Activated CD4-positive, alpha-beta T cell treated with anti-CD3 and anti-CD28 coated beads for 36 hours (primary cell): ENCODE measurements around the gene CDC25C. TPM values are rescaled to one million over a fixed set of nuclear protein-coding genes. Genes with fewer than 3 reads are reported as not detected.

Source experiments
- ATAC-seq: fragments of 200-7000 bp; cut with Tn5 transposase; one replicate; pipeline ENCODE4 v1.10.0; 2021; ENCODE audit warnings: mild to moderate bottlenecking, moderate library complexity
- CTCF ChIA-PET: fragments of 350-600 bp; sonication (Branson Sonifier 250); formaldehyde crosslinking; loops from one replicate; lab custom pipeline; 2021; ENCODE audit warnings: antibody characterized with exemption; lab: Charles Lee
- POLR2A ChIA-PET: fragments of 350-600 bp; sonication (Branson Sonifier 250); formaldehyde crosslinking; loops from one replicate; lab custom pipeline; 2021; ENCODE audit warnings: antibody characterized with exemption, inconsistent platforms; lab: Charles Lee
- DNase-seq: peaks from one replicate; pipeline ENCODE4 v3.0.0-alpha.2; 2020
- H3K27ac Mint-ChIP-seq: one replicate; pipeline ENCODE4 v1.8.0; 2021; ENCODE audit warnings: mixed read lengths
- H3K27me3 Mint-ChIP-seq: one replicate; pipeline ENCODE4 v1.8.0; 2021; ENCODE audit warnings: mixed read lengths
- H3K36me3 Mint-ChIP-seq: one replicate; pipeline ENCODE4 v1.8.0; 2021; ENCODE audit warnings: low read depth, mixed read lengths
- H3K4me1 Mint-ChIP-seq: one replicate; pipeline ENCODE4 v1.8.0; 2021; ENCODE audit warnings: mixed read lengths
- H3K4me3 Mint-ChIP-seq: one replicate; pipeline ENCODE4 v1.8.0; 2021; ENCODE audit warnings: mild to moderate bottlenecking, moderate library complexity, mixed read lengths
- H3K9me3 Mint-ChIP-seq: one replicate; pipeline ENCODE4 v1.8.0; 2021; ENCODE audit warnings: low read depth, mixed read lengths
- intact Hi-C, 2 experiments: fragments of 100-400 bp; cut with DNase I in 1 of 2; cut with micrococcal nuclease in 1 of 2; formaldehyde crosslinking; loops; one replicate each; pipeline versions ENCODE4 v1.14.2 to v1.15.1; 2022 to 2024; cut with DNase I, micrococcal nuclease
- total RNA-seq, 2 experiments: library from RNA; stranded (reverse); gene quantifications; one replicate each; pipeline ENCODE4 v1.2.3, GENCODE V29; 2021

The CDC25C gene
- total RNA-seq, 2 experiments from 2014 or later, result 15.9 to 19.0 TPM

DNA sequence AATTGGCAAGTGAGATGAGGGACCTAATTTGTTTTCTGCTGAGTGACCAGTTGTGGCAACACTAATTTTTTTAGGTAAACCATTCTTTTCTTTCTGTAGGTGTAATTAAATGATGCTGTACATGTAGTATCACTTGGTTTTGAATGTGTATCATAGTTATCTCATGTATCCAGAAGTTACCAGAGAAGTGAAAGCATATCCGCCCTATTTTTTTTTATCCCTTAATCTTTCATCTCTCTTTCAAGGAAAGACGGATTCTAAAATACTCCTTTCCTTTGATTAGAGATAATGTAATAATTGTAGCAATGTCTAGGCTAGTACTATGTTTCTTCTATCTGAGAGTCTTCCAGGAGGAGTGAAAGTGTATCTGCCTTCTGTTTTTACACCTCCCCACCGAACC lies 28.0 kb upstream of the CDC25C start:
- DNase-seq, result no peak
- Mint-ChIP-seq H3K4me3 (no peak overlapping the region), H3K27me3 (no peaks in the 10 kb centered on the region), H3K9me3 (no peaks in the 10 kb centered on the region), H3K36me3 (no peaks in the 10 kb centered on the region), H3K4me1 (peaks cover 43% of the 10 kb centered on the region), H3K27ac (no peak overlapping the region)
- intact Hi-C loops, result loop anchor here in 1 of 2 experiments (10.0 kb wide), 2 partner anchors 835 to 1755 kb away; partner anchors contain the start of genes PURA and SIL1
- CTCF ChIA-PET, result no interaction called here
- no peak for ATAC-seq
- POLR2A ChIA-PET, result interaction anchor here (0.6 kb wide), 1 partner anchor 22 kb away, joined by 3 read pairs; no protein-coding TSS in a partner anchor

DNA sequence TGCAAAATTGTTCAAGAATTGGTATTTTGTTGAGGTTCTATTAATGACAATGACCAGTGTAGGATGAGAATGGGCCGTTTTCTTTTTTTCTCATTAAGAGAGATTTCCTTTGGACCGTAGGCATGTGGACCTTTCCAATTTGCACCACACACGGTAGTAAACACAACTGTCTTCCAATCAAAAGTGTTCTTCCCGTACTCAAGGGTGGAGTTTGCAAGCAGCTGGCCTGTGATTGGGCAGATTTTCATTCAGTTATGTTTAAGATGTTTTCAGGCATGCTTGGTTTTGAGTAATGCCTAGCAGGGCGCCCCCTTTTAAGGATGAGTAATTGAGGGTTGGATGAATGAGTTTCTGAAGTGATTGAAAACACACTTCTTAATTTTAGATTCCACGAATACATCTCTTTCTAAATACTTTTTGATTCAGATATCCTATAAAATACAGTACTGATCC lies 23.3 kb upstream of the CDC25C start:
- H3K9me3 Mint-ChIP-seq, result peaks cover 10% of the 10 kb centered on the region
- no peaks in the 10 kb centered on the region for H3K27me3 Mint-ChIP-seq
- CTCF ChIA-PET, result interaction anchor here (0.6 to 9.0 kb wide), 10 partner anchors 16 to 176 kb away, joined by 3 to 308 read pairs (median 6); partner anchors contain the start of genes BRD8, CDC23, CDC25C and FAM53C

DNA sequence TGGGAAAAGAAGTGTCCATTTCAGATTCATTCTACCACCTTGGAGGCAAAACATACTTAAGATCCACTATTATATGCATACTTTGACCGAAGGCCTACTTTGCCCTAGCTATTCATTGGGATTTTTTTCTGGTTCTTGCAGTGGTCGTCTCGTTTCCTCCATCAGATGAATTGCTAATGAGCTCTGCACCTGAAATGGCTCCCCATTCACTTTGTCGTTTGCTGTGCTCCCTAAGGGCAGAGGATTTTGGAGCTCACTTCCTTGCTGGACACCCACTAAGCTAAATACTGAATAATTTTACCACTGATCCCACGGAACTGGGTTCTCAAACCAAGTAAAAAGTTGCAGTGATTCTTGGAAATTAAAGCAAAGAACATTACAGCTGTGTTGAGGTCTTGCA lies 22.8 kb upstream of the CDC25C start:
- Mint-ChIP-seq H3K27me3 (no peaks in the 10 kb centered on the region), H3K4me1 (peaks cover 44% of the 10 kb centered on the region), H3K36me3 (peaks cover 15% of the 10 kb centered on the region), H3K4me3 (peak overlapping the region; percentile 99), H3K9me3 (peaks cover 10% of the 10 kb centered on the region), H3K27ac (peak overlapping the region; percentile 96)
- ChIA-PET POLR2A (interaction anchor here (0.7 to 3.3 kb wide), 9 partner anchors 15 to 922 kb away, joined by 3 to 73 read pairs (median 5); partner anchors contain the start of genes CDC23, CDC25C, ETF1 and FAM53C), CTCF (interaction anchor here (0.7 to 9.0 kb wide), 11 partner anchors 16 to 175 kb away, joined by 3 to 308 read pairs (median 6); partner anchors contain the start of genes BRD8, CDC23, CDC25C and FAM53C)
- ATAC-seq (no peak), DNase-seq (no peak)
- intact Hi-C loops, result loop anchor here (2.0 to 10.0 kb wide), 6 partner anchors 22 to 1760 kb away; partner anchors contain the start of genes BRD8 (in 1 of the 2), KIF20A (in 1 of the 2), MATR3 (in 1 of the 2) and PURA (in 1 of the 2)

More for the DNA sequence above, 23.3 kb upstream of the CDC25C start:
- intact Hi-C loops, result loop anchor here (2.0 to 10.0 kb wide), 6 partner anchors 22 to 1760 kb away; partner anchors contain the start of genes BRD8 (in 1 of the 2), KIF20A (in 1 of the 2), MATR3 (in 1 of the 2) and PURA (in 1 of the 2)
- Mint-ChIP-seq H3K27ac (peak overlapping the region; percentile 96), H3K36me3 (peaks cover 15% of the 10 kb centered on the region), H3K4me3 (peak overlapping the region; percentile 99), H3K4me1 (peaks cover 48% of the 10 kb centered on the region)
- POLR2A ChIA-PET, result interaction anchor here (0.7 to 3.3 kb wide), 9 partner anchors 15 to 921 kb away, joined by 3 to 19 read pairs (median 4); partner anchors contain the start of genes CDC23, CDC25C, ETF1 and FAM53C
- ATAC-seq (peak; percentile 82), DNase-seq (peak; percentile 80)

GRCh38 chr5:138353560-138354080 lies 22.0 kb upstream of the CDC25C start:
- intact Hi-C loops, result loop anchor here (2.0 to 10.0 kb wide), 9 partner anchors 15 to 1761 kb away; partner anchors contain the start of genes BRD8 (in 1 of the 2), FAM13B (in 1 of the 2), FAM53C (in 1 of the 2) and HSPA9 (in 1 of the 2)
- peak overlapping the region; percentile 99 for H3K4me3 Mint-ChIP-seq
- ChIA-PET CTCF (interaction anchor here (0.5 to 9.0 kb wide), 20 partner anchors 13 to 735 kb away, joined by 3 to 308 read pairs (median 4); partner anchors contain the start of genes BRD8, CDC23, CDC25C and FAM53C), POLR2A (interaction anchor here (0.7 to 3.3 kb wide), 6 partner anchors 15 to 190 kb away, joined by 3 to 73 read pairs (median 12); partner anchors contain the start of genes CDC23, CDC25C, ETF1 and FAM53C)
- no peak for DNase-seq
- peaks cover 15% of the 10 kb centered on the region for H3K36me3 Mint-ChIP-seq
- H3K27me3 Mint-ChIP-seq, result no peaks in the 10 kb centered on the region
- H3K9me3 Mint-ChIP-seq, result peaks cover 10% of the 10 kb centered on the region
- H3K27ac Mint-ChIP-seq, result peak overlapping the region; percentile 96
- no peak for ATAC-seq
- peaks cover 44% of the 10 kb centered on the region for H3K4me1 Mint-ChIP-seq

DNA sequence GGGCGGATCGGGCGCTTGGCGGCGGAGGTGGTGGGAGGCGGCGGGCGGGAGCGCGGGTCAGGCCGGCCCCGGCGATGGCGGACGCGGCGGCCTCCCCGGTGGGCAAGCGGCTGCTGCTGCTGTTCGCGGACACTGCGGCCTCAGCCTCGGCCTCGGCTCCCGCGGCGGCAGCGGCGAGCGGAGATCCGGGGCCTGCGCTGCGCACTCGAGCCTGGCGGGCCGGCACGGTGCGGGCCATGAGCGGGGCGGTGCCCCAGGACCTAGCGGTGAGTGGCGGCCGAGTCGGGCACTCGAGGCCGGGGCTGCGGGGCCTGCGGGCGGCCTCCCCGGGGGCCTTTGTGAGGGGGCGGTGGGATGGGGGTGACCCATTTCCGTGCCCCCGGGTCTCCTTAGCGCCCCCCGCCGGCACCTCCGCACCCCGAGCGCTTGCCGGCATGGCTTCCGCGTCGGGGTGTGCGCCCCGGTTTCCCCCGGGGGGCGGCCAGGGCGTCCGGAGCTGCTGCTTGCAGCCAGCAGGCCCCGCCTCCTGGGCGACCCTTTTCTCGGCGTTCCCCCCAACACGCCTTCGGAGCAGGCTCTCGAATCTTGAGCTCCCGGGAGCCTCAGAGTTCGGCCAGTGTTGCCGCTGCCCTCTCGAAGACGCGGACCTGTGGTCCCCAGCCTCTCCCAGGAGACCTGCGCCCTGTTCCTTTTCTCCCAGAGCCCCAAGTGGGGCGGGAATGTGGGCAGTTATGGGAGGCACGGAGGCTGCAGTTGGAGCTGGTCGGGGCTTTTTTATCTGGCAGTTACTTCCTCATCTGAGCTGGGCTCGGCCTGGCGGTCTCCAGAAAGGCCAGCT lies 21.3 kb upstream of the CDC25C start:
- Mint-ChIP-seq H3K4me3 (peak overlapping the region; percentile 99), H3K27ac (peak overlapping the region; percentile 96), H3K27me3 (no peaks in the 10 kb centered on the region), H3K36me3 (peaks cover 17% of the 10 kb centered on the region), H3K4me1 (peaks cover 44% of the 10 kb centered on the region), H3K9me3 (peaks cover 10% of the 10 kb centered on the region)
- ATAC-seq (peak; percentile 45), DNase-seq (peak; percentile 84)
- ChIA-PET CTCF (interaction anchor here (0.5 to 9.0 kb wide), 34 partner anchors 14 to 736 kb away, joined by 3 to 308 read pairs (median 4); partner anchors contain the start of genes BRD8, CDC23, CDC25C and ETF1), POLR2A (interaction anchor here (0.6 to 3.3 kb wide), 11 partner anchors 12 to 482 kb away, joined by 3 to 73 read pairs (median 8); partner anchors contain the start of genes CDC23, CDC25C, EGR1 and ETF1)
- intact Hi-C loops, result loop anchor here (1.0 to 10.0 kb wide), 13 partner anchors 14 to 1762 kb away; partner anchors contain the start of genes FAM53C (in 2 of the 2), BRD8 (in 1 of the 2), CDC23 (in 1 of the 2) and CDC25C (in 1 of the 2)

DNA sequence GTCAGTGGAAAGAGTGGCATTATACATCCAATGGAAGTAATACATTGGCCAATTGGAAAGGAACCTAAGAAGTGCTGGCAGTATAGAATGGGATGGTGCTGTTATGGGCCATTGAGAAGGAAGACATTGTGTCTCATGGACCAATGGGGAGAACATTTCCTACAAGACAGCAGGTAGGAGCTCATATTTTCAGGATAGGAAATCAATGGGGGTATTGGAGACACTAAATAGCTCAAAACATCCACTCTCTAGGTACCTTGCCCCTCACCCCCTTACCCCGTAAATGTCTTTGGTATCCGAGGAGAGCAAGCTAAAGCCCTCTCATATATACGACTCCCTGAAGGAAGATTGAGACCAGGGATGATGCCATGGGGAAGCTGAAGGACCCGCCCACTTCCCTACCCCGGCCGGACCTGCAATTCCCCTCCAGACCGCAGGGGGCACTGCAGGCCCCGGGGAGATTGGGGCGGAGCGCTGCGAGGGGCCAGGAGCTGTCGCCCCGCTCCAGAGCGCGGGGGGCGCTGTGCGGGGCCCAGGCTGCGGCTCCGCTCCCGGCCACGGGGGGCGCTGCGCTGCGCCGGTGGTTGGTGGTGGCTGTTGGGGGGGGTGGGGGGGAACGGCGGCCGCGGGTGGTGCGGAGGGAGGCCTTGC lies 20.6 kb upstream of the CDC25C start, which contains the start of gene KDM3B:
Gene KDM3B, plus strand, starts transcription at position 615 of the 651 bp plus-strand sequence. CDS start 111 bp downstream, outside the sequence.
- intact Hi-C loops, result loop anchor here (1.0 to 10.0 kb wide), 13 partner anchors 13 to 1763 kb away; partner anchors contain the start of genes FAM53C (in 2 of the 2), BRD8 (in 1 of the 2), CDC23 (in 1 of the 2) and CDC25C (in 1 of the 2)
- Mint-ChIP-seq H3K9me3 (peaks cover 10% of the 10 kb centered on the region), H3K4me1 (peaks cover 44% of the 10 kb centered on the region), H3K27ac (peak within 1 kb of the TSS; percentile 96), H3K4me3 (peak within 1 kb of the TSS; percentile 99), H3K36me3 (peaks cover 21% of the 10 kb centered on the region), H3K27me3 (no peaks in the 10 kb centered on the region)
- CTCF ChIA-PET, result interaction anchor here (0.6 to 9.0 kb wide), 31 partner anchors 15 to 846 kb away, joined by 3 to 308 read pairs (median 4); partner anchors contain the start of genes BRD8, CDC23, CDC25C and ETF1
- DNase-seq (peak; percentile 94), ATAC-seq (peak; percentile 76)
- POLR2A ChIA-PET, result interaction anchor here (0.6 to 3.3 kb wide), 10 partner anchors 11 to 482 kb away, joined by 3 to 73 read pairs (median 7); partner anchors contain the start of genes CDC23, CDC25C, EGR1 and ETF1

DNA sequence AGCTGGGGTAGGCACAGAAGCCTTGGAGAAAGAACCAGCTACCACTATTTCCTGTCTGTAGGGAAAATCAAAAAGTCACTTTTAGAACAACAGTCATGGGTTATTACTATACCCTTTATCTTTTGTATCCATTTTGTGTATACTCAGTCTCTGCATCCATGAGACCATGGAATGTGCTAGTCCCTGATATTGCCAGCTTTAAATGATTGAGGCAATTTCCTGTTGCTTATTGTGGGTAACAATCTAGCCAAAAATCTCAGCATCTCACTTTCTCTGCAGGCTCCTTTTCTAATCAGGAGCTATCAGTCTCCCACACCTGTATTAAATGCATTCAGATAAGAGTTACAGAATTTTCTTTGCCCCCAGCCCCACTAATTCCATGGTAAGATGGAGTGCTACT lies 19.9 kb upstream of the CDC25C start:
- Mint-ChIP-seq H3K4me1 (peaks cover 41% of the 10 kb centered on the region), H3K9me3 (peaks cover 10% of the 10 kb centered on the region), H3K27ac (no peak overlapping the region), H3K27me3 (no peaks in the 10 kb centered on the region), H3K4me3 (no peak overlapping the region), H3K36me3 (peaks cover 27% of the 10 kb centered on the region)
- CTCF ChIA-PET, result interaction anchor here (0.6 to 9.0 kb wide), 20 partner anchors 14 to 846 kb away, joined by 3 to 308 read pairs (median 4); partner anchors contain the start of genes BRD8, CDC23, CDC25C and ETF1
- intact Hi-C loops, result loop anchor here in 1 of 2 experiments (5.0 to 10.0 kb wide), 3 partner anchors 843 to 1763 kb away; partner anchors contain the start of genes MATR3, PURA and SIL1
- DNase-seq (no peak), ATAC-seq (no peak)
- POLR2A ChIA-PET, result interaction anchor here (0.9 to 3.3 kb wide), 6 partner anchors 11 to 192 kb away, joined by 4 to 73 read pairs (median 10); partner anchors contain the start of genes CDC25C, ETF1, FAM53C and KIF20A

DNA sequence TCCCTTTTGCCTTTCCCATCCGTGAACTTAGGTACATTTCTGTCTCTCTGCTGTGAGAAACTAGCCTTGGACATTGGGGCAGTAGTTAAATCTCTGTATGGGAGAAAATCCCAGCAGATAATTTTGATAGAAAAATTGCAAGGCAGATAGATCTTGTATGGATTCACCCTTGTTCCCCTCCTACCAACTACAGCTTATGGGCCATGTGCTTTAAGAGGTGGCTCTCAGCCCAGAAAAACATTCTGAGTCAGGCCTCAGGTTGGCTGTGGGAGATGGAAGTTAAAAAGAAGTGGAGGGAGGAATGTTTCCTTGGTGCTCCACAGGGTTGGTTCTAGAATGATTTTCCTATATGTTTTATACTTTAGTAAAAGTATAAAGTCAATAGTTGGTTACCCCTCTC lies 19.5 kb upstream of the CDC25C start:
- Mint-ChIP-seq H3K36me3 (peaks cover 30% of the 10 kb centered on the region), H3K27me3 (no peaks in the 10 kb centered on the region), H3K9me3 (peaks cover 10% of the 10 kb centered on the region), H3K27ac (peak overlapping the region; percentile 44), H3K4me1 (peaks cover 36% of the 10 kb centered on the region), H3K4me3 (no peak overlapping the region)
- POLR2A ChIA-PET, result interaction anchor here (1.9 kb wide), 2 partner anchors 12 to 19 kb away, joined by 15 to 16 read pairs; partner anchors contain the start of genes CDC25C and FAM53C
- ATAC-seq (no peak), DNase-seq (no peak)
- CTCF ChIA-PET, result interaction anchor here (0.7 to 9.0 kb wide), 4 partner anchors 13 to 172 kb away, joined by 3 to 308 read pairs (median 18); partner anchors contain the start of genes BRD8, CDC25C, FAM53C and KIF20A
- intact Hi-C loops, result loop anchor here in 1 of 2 experiments (5.0 to 10.0 kb wide), 3 partner anchors 844 to 1764 kb away; partner anchors contain the start of genes MATR3, PURA and SIL1

GRCh38 chr5:138350563-138350890 lies 18.9 kb upstream of the CDC25C start:
- intact Hi-C loops, result loop anchor here in 1 of 2 experiments (5.0 to 10.0 kb wide), 3 partner anchors 844 to 1764 kb away; partner anchors contain the start of genes MATR3, PURA and SIL1
- H3K27ac Mint-ChIP-seq, result peak overlapping the region; percentile 44
- H3K9me3 Mint-ChIP-seq, result peaks cover 10% of the 10 kb centered on the region
- no peak overlapping the region for H3K4me3 Mint-ChIP-seq
- POLR2A ChIA-PET, result interaction anchor here (0.6 to 1.9 kb wide), 2 partner anchors 12 to 28 kb away, joined by 7 to 16 read pairs; partner anchors contain the start of gene FAM53C
- CTCF ChIA-PET, result interaction anchor here (0.7 to 9.0 kb wide), 2 partner anchors 13 to 38 kb away, joined by 3 to 308 read pairs; partner anchors contain the start of genes CDC25C and FAM53C
- H3K4me1 Mint-ChIP-seq, result peaks cover 33% of the 10 kb centered on the region
- ATAC-seq (no peak), DNase-seq (no peak)
- H3K27me3 Mint-ChIP-seq, result no peaks in the 10 kb centered on the region
- peaks cover 35% of the 10 kb centered on the region for H3K36me3 Mint-ChIP-seq
